ENCODE measurements around the gene CIROP. TPM values are rescaled to one million over a fixed set of nuclear protein-coding genes. Genes with fewer than 3 reads are reported as not detected.
A peak's percentile ranks its signal among the peaks of the same experiment; 100 is the strongest.

The CIROP gene
- polyA plus RNA-seq, 1 experiment, result 0.07 TPM

DNA sequence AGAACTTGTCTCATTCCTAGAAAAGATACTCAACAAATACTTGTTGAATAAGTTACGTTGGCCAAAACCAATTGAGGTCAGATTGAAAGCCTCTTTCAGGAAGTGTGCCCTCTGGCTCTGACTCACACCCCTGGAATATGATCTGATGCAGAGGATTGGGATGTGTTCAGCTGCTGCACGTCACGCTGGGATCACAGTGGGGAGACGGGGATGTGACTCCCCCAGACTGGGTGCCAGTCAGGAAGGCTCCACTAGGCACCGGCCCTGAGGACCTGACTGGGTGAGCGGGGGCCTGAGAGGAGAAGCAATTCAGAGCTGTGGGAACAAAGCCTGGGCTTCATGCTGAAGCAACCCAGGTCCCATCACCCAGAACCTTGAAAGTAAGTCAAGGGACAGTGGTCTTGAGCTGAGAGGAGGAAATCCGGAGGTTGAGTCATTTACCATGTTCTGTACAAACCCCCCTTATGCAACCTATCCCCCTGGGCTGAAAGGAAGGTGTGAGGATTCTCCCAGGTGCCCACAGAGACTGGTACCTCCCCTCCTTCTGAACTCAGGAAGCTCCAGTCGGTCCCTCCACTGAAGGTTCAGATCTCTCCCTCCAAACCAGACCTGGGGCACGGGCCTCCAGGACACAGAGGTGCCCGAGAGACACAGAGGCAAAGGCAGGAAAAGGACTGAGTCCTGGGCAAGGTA is 10.4 kb upstream of the CIROP start:
- H3K27me3 ChIP-seq (ENCODE audit: control insufficient read depth, insufficient read depth, low read length), result no peaks in the 10 kb centered on the region
- peak; percentile 89 for DNase-seq (ENCODE audit: low read depth, low spot score)
- peak overlapping the region; percentile 91 for H3K27ac ChIP-seq (ENCODE audit: low read depth, low read length)
- CTCF ChIA-PET, result interaction anchor here (0.6 to 13.3 kb wide), 7 partner anchors 21 to 239 kb away, joined by 3 to 818 read pairs (median 3); partner anchors contain the start of genes ACIN1 and SLC7A8
- POLR2A ChIA-PET, result interaction anchor here (1.0 kb wide), 1 partner anchor 20 kb away, joined by 4 read pairs; the partner anchor contains the start of genes ACIN1 and C14orf119
- peaks cover 3% of the 10 kb centered on the region; the same call in 1 of the 2 replicates for H3K9me3 ChIP-seq (ENCODE audit: control insufficient read depth, insufficient read depth, low read length)
- peak overlapping the region; percentile 17; the same call in 1 of the 2 replicates for H3K4me3 ChIP-seq (ENCODE audit: low read depth, low read length)
- TF ChIP-seq, protein P1, sequence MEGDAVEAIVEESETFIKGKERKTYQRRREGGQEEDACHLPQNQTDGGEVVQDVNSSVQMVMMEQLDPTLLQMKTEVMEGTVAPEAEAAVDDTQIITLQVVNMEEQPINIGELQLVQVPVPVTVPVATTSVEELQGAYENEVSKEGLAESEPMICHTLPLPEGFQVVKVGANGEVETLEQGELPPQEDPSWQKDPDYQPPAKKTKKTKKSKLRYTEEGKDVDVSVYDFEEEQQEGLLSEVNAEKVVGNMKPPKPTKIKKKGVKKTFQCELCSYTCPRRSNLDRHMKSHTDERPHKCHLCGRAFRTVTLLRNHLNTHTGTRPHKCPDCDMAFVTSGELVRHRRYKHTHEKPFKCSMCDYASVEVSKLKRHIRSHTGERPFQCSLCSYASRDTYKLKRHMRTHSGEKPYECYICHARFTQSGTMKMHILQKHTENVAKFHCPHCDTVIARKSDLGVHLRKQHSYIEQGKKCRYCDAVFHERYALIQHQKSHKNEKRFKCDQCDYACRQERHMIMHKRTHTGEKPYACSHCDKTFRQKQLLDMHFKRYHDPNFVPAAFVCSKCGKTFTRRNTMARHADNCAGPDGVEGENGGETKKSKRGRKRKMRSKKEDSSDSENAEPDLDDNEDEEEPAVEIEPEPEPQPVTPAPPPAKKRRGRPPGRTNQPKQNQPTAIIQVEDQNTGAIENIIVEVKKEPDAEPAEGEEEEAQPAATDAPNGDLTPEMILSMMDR (IDR thresholded peaks at IDR 0.05; ENCODE audit: low read depth, low read length), result no peak

GRCh38 chr14:23114669-23115038 is 9.9 kb upstream of the CIROP start:
- ChIA-PET POLR2A (interaction anchor here (0.8 kb wide), 1 partner anchor 53 kb away, joined by 3 read pairs; no protein-coding TSS in a partner anchor), CTCF (interaction anchor here (1.4 to 13.3 kb wide), 5 partner anchors 20 to 128 kb away, joined by 3 to 818 read pairs (median 15); partner anchors contain the start of genes ACIN1 and SLC7A8)
- TF ChIP-seq, protein P1 (IDR thresholded peaks at IDR 0.05; ENCODE audit: low read depth, low read length), result peak; percentile 16
- peak overlapping the region; percentile 17; the same call in 1 of the 2 replicates for H3K4me3 ChIP-seq (ENCODE audit: low read depth, low read length)
- H3K9me3 ChIP-seq (ENCODE audit: control insufficient read depth, insufficient read depth, low read length), result peaks cover 3% of the 10 kb centered on the region; the same call in 1 of the 2 replicates
- DNase-seq (ENCODE audit: low read depth, low spot score), result no peak
- no peaks in the 10 kb centered on the region for H3K27me3 ChIP-seq (ENCODE audit: control insufficient read depth, insufficient read depth, low read length)
- H3K27ac ChIP-seq (ENCODE audit: low read depth, low read length), result peak overlapping the region; percentile 91

DNA sequence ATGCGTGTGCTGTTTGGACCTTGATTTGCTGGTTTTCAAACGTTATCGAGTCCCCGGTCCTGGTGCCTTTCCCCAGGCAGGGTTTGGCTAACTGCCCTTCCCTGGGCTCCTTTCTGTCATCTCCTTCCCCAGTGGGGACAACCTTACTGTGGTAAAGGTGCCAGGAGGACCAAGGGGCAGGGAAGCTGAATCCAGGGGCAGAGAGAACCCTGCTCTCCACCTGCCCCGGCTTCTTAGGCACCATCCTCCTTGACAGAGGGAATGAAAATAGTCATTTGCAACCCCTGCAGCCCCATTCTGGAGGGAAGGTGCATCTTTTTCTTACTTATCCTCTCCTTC is 9.3 kb upstream of the CIROP start:
- ChIA-PET CTCF (interaction anchor here (0.8 to 6.6 kb wide), 3 partner anchors 46 to 119 kb away, joined by 3 to 152 read pairs (median 15); no protein-coding TSS in a partner anchor), POLR2A (interaction anchor here (0.8 to 1.9 kb wide), 2 partner anchors 19 to 52 kb away, joined by 3 to 7 read pairs; partner anchors contain the start of genes ACIN1 and C14orf119)
- no peak overlapping the region for H3K27ac ChIP-seq (ENCODE audit: low read depth, low read length)

DNA sequence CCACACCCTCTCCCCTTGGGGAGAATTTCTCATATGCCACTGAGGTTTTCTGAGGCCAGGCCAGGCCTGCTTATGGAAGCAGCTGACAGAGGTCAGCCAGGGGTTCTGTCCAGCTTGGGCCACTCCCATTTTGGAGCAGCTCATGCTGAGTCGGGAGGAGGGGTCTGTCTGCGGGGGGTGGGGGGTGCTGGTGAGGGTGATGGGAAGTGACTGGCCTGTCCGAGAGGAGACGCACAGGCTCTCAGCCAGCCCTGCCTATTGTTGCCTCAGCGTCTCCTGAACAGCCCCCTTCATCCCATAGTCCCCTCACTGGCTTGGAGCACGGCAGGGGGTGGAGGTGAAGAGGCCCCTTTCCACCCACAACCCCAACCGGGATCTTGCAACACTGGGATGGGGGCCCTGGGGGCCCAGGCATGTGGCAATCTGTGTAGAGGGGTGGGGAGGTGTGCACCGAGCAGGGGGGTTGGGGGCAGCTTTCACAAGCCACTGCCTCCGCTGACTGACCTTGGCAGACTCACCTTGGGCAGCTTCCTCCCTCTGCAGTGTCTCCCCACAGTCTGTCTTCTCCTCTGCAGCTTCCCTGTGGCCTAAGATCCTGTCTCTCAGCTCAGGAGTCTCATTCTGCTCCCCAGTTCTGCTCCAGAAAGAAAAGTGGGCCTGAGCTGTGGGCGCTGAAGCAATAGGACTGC is 8.8 kb upstream of the CIROP start:
- CTCF ChIA-PET, result interaction anchor here (0.8 to 6.6 kb wide), 8 partner anchors 36 to 128 kb away, joined by 3 to 152 read pairs (median 10); partner anchors contain the start of gene CDH24
- no peaks in the 10 kb centered on the region for H3K27me3 ChIP-seq (ENCODE audit: control insufficient read depth, insufficient read depth, low read length)
- H3K4me3 ChIP-seq (ENCODE audit: low read depth, low read length), result no peak overlapping the region
- DNase-seq (ENCODE audit: low read depth, low spot score), result no peak
- peaks cover 3% of the 10 kb centered on the region; the same call in 1 of the 2 replicates for H3K9me3 ChIP-seq (ENCODE audit: control insufficient read depth, insufficient read depth, low read length)
- H3K27ac ChIP-seq (ENCODE audit: low read depth, low read length), result no peak overlapping the region
- POLR2A ChIA-PET, result interaction anchor here (0.7 to 1.9 kb wide), 4 partner anchors 18 to 267 kb away, joined by 3 to 7 read pairs (median 3); partner anchors contain the start of genes ACIN1 and C14orf119
- TF ChIP-seq, protein P1 (IDR thresholded peaks at IDR 0.05; ENCODE audit: low read depth, low read length), result no peak

More for the DNA sequence above, 9.3 kb upstream of the CIROP start:
- Histone ChIP-seq H3K9me3 (ENCODE audit: control insufficient read depth, insufficient read depth, low read length) (peaks cover 3% of the 10 kb centered on the region; the same call in 1 of the 2 replicates), H3K4me3 (ENCODE audit: low read depth, low read length) (no peak overlapping the region), H3K27me3 (ENCODE audit: control insufficient read depth, insufficient read depth, low read length) (no peaks in the 10 kb centered on the region)
- no peak for DNase-seq (ENCODE audit: low read depth, low spot score)
- TF ChIP-seq, protein P1 (IDR thresholded peaks at IDR 0.05; ENCODE audit: low read depth, low read length), result no peak

Measured in AG04450 (cell line).